ENCODE measurements around the gene NPEPL1.

The NPEPL1 gene

GRCh38 chr20:58685988-58686387 lies 6.6 kb upstream of the NPEPL1 start:
- DNase-seq: no peak

- DNase-seq: no peak
Measured at GRCh38 chr20:58688414-58688813, 4.2 kb upstream of the NPEPL1 start.

- DNase-seq: no peak
Measured at GRCh38 chr20:58688840-58689239, 3.8 kb upstream of the NPEPL1 start.

- no peak for DNase-seq
Measured at GRCh38 chr20:58690396-58691135, 2.0 kb upstream of the NPEPL1 start.

GRCh38 chr20:58691773-58692578 lies 624 bp upstream of the NPEPL1 start:
- no peak for DNase-seq

- no peak for DNase-seq
Measured at GRCh38 chr20:58693226-58694006, 816 bp downstream of the NPEPL1 start.

- no peak for DNase-seq
Measured at GRCh38 chr20:58694241-58695083, 1.9 kb downstream of the NPEPL1 start.

GRCh38 chr20:58695084-58695722 lies 2.6 kb downstream of the NPEPL1 start:
- no peak for DNase-seq

- no peak for DNase-seq
Measured at GRCh38 chr20:58695895-58696375, 3.3 kb downstream of the NPEPL1 start.

- no peak for DNase-seq
Measured at GRCh38 chr20:58696411-58696961, 3.9 kb downstream of the NPEPL1 start.

GRCh38 chr20:58697201-58697866 lies 4.7 kb downstream of the NPEPL1 start:
- DNase-seq: no peak

GRCh38 chr20:58697867-58698703 lies 5.5 kb downstream of the NPEPL1 start:
- DNase-seq: no peak

GRCh38 chr20:58698741-58699622 lies 6.4 kb downstream of the NPEPL1 start:
- DNase-seq: no peak

GRCh38 chr20:58699623-58700107 lies 7.1 kb downstream of the NPEPL1 start:
- DNase-seq: no peak

GRCh38 chr20:58700121-58700821 lies 7.7 kb downstream of the NPEPL1 start:
- no peak for DNase-seq

- DNase-seq: no peak
Measured at GRCh38 chr20:58700823-58701222, 8.2 kb downstream of the NPEPL1 start.

GRCh38 chr20:58701431-58702160 lies 9.0 kb downstream of the NPEPL1 start:
- DNase-seq: no peak

Data from NCI-H2227 treated with DMSO at 0.1 percent for 48 hours (cell line).